Sciatic nerve (tissue), 2 donors: ENCODE measurements around the gene PCDH8. TPM values are rescaled to one million over a fixed set of nuclear protein-coding genes. Genes with fewer than 3 reads are reported as not detected.
"Not testable (repeated sequence)": the region's sequence is repeated elsewhere in the genome, so short reads cannot be mapped to it uniquely, and the experiment has no call there.

Source experiments
- ATAC-seq: fragments of 200-7000 bp; cut with Tn5 transposase; one replicate; pipeline ENCODE4 v1.9.1; 2020; ENCODE audit warnings: mild to moderate bottlenecking, moderate library complexity
- DNase-seq: peaks from one replicate; pipeline ENCODE4 v3.0.0-alpha.2; 2020; ENCODE audit warnings: low spot score
- intact Hi-C: fragments of 100-400 bp; cut with DNase I; formaldehyde crosslinking; loops from one replicate; pipeline ENCODE4 v1.14.2; 2022
- total RNA-seq: library from RNA; stranded (reverse); fragmentation: NEBNext Ultra II Directional; extraction: Animal tissue kit (Norgen Biotek cat#: 25700); gene quantifications from one replicate; pipeline ENCODE4 v1.2.1, GENCODE V29; 2021
- donor health status: DM: no; HTN: no; CAD: no.
- donor health status: DM: no; HTN: no; CAD: no.

The PCDH8 gene
- total RNA-seq, 1 donor from 2014 or later = 1.9 TPM

- DNase-seq = no peak
- ATAC-seq = no peak
- intact Hi-C loops = no loop called here
These were observed 16.1 kb downstream of the PCDH8 start for GRCh38 chr13:52832313-52832712.

DNA sequence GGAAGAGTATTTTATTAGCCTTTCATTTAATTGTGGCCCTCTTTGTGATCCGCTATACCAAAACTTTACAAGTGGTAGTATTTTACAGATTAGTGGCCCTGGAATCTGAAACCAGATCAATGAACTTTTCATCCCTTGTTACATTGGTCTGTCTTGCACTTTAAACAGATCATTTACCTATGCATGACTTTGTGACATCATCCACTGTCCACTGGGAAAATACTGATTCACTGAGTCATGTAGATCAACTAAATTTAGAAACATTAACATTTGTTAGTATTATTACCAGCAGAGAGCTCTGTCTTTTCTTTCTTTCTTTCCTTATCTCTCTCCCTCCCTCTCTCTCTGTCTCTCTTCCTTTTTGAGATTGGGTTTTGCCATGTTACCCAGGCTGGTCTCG, 17.5 kb downstream of the PCDH8 start:
- intact Hi-C loops = no loop called here
- no peak for DNase-seq
- no peak for ATAC-seq

- no peak for ATAC-seq
- no peak for DNase-seq
- intact Hi-C loops = no loop called here
These were observed 20.6 kb downstream of the PCDH8 start for GRCh38 chr13:52827839-52828238.

GRCh38 chr13:52817886-52818285, 30.6 kb downstream of the PCDH8 start:
- intact Hi-C loops, ATAC-seq, DNase-seq: not testable (repeated sequence)

GRCh38 chr13:52815330-52815729, 33.1 kb downstream of the PCDH8 start:
- intact Hi-C loops = no loop called here
- ATAC-seq (no peak), DNase-seq (no peak)

DNA sequence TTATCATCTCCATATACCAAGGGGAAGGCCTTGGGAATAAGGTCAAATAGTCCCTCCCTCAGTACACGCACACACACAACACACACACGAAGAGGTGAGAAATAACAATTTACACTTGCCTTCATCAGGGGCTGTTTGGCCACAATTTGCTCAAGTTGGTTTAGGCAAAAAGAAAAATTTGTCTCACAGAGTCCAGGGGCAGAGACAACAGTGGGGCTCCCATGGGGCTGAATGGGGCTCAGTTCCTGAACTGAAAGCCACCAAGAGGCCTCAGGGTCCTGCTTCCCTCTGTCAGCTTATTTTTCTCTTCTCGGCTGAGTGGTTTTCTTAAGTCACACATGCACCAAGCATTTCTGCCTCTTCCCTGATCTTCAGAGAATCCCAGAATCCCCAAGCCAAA, 35.5 kb downstream of the PCDH8 start:
- intact Hi-C loops = no loop called here
- ATAC-seq = no peak
- no peak for DNase-seq

- no peak for ATAC-seq
- DNase-seq = no peak
- intact Hi-C loops = no loop called here
These were observed 36.6 kb downstream of the PCDH8 start for GRCh38 chr13:52811841-52812240.

- ATAC-seq = no peak
- DNase-seq = no peak
- intact Hi-C loops = no loop called here
These were observed 37.9 kb downstream of the PCDH8 start for GRCh38 chr13:52810526-52810925.

DNA sequence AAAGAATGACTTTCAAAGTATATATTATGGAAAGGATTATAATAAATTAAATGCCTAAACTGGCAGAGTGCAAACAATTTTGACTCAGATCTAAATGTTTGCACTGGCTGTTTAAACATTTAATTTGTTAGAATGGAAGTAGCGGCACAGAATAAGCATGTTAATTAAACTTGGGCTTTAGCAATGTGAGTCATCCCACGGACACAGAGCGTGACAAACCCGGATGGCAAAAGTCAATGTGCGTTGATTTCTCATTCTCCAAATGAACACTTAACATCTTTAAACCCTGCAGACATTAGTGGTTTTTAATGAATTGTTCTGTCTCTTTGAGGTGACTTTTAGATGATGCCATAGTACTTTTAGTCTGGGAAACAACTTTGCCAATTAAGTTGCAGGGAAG, 38.4 kb downstream of the PCDH8 start:
- intact Hi-C loops = no loop called here
- DNase-seq (no peak), ATAC-seq (no peak)

DNA sequence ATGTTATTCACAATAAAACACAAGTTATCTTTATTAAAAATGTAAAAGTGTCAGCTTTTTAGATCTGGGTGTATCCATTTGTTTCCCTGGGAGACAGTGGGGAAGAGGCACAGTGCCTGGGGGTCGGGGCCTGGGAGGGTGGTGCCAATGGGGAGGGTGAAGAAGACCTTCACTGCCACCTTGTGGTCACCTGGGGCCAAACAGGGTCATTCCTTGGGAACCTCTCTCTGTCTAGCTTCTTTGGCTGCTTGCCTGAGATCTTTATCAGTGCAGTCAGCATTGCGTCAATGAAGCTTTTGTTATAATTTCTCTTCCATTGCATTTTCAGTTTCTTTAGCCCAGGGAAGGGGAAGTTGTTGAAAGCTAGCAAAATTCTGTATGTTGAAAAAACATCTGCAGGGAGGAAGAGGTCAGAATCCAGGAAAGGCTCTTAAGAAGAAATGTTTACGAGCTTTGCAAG, 39.1 kb downstream of the PCDH8 start:
- peak; percentile 67 for ATAC-seq
- intact Hi-C loops = no loop called here
- no peak for DNase-seq

DNA sequence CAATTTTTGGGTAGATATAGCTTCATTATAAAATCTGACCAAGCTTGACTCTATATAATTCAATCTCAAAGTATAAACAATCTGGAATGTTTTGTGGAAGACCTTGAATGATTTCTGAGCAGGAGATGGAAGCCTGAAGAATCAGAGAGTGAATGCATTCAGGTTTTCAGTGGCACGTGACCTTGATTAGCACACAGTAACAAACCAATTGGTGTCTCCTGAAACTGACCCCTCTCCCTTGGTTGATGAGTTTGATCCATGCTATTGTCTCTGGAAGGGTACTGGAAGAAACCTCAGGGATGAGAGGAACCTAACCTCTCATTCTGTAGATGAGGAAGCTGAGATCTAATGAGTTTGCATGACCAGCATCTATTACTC, 39.6 kb downstream of the PCDH8 start:
- ATAC-seq (no peak), DNase-seq (no peak)
- intact Hi-C loops = no loop called here

GRCh38 chr13:52806029-52806428, 42.4 kb downstream of the PCDH8 start:
- ATAC-seq (no peak), DNase-seq (no peak)
- intact Hi-C loops = no loop called here

GRCh38 chr13:52804202-52804641, 44.2 kb downstream of the PCDH8 start:
- ATAC-seq (peak; percentile 79), DNase-seq (no peak)
- intact Hi-C loops = no loop called here

DNA sequence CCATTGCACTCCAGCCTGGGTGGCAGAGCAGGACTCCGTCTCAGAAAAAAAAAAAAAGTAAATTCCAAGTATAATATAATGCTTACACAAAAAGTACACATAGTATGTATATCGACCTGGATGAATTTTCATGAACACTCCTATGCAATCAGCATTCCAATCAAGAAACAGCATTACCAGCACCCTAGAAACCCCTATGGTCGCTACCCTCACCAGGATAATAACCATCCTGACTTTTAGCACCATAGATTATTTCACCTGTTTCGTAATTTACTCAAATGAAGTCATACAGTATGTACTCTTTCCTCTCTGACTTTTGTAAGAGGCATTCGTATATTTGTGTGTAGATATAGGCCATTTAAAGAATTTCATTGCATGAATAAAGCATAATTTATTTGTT, 47.6 kb downstream of the PCDH8 start:
- DNase-seq (no peak), ATAC-seq (no peak)
- intact Hi-C loops = no loop called here

DNA sequence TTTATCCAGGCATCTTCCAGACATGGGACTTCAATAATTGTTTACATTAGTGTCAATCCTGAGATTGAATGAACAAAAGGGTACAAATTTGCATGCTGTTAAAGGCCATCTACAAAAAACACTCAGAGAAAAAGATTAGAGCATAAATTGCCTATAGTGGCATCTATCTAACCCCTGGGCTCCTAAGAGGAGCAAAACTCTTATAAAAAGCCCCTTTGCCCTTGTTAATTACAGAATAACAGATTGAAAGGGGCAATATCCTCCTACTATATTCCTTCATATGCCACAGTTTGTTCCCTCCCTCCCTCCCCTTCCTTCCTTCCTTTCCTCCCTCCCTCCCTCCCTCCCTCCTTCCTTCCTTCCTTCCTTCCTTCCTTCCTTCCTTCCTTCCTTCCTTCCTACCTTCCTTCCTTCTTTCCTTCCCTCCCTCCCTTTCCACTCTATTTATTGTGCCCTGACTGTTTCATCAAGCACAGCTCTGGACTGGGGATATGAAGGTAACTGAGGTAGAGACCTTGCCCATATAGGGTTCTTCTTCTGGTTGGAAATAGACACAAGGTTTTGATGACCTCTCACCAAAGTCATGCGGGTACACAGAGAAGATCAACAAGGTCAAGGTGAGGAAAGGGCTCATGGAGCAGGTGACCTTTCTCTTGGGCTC, 49.5 kb downstream of the PCDH8 start:
- intact Hi-C loops = no loop called here
- ATAC-seq = no peak

GRCh38 chr13:52797176-52797575, 51.3 kb downstream of the PCDH8 start:
- DNase-seq = no peak
- intact Hi-C loops = no loop called here
- ATAC-seq = no peak

More for the DNA sequence above, 49.5 kb downstream of the PCDH8 start:
- DNase-seq = no peak

GRCh38 chr13:52794589-52794988, 53.9 kb downstream of the PCDH8 start:
- intact Hi-C loops = no loop called here
- DNase-seq (no peak), ATAC-seq (no peak)

- intact Hi-C loops = no loop called here
- ATAC-seq (no peak), DNase-seq (no peak)
These were observed 54.9 kb downstream of the PCDH8 start for GRCh38 chr13:52793515-52794061.
